Epithelial cell of esophagus (primary cell): ENCODE measurements around the gene ZFYVE21.

Experiments
- DNase-seq: peaks from one replicate; pipeline ENCODE4 v3.0.0; 2010; ENCODE audit warnings: low read depth
- H3K4me3 ChIP-seq: 2 replicates; pipeline ENCODE4 v1.5.1; 2011; ENCODE audit warnings: mild to moderate bottlenecking, low read length, control low read depth
- TF ChIP-seq, protein P1 (sequence below): IDR thresholded peaks from 2 replicates; pipeline ENCODE4 v1.5.1; 2011; ENCODE audit warnings: low read depth, mild to moderate bottlenecking, low read length, control low read depth, inconsistent platforms; ENCODE audit not compliant: insufficient read depth; ENCODE audit errors: missing control alignments

ZFYVE21 gene

DNA sequence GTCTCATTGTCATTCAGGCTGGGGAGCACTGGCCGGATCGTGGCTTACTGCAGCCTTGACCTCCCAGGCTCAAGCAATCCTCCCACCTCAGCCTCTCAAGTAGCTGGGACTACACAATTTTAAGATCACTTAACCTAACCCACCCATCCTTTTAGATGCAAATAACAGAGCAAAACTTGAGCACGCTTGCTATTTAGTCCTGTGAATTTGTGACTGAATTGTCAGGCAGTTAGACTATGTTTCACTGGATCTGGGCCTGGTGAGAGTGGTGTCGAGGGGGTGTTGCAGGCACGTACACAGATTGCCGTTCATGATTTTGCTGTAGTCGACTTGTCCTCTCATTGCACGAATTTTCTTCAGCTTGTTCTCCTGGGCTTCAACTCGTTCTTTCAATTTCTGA is 38.2 kb downstream of the ZFYVE21 start:
- DNase-seq: no peak
- H3K4me3 ChIP-seq: no peak overlapping the region
- TF ChIP-seq, protein P1, sequence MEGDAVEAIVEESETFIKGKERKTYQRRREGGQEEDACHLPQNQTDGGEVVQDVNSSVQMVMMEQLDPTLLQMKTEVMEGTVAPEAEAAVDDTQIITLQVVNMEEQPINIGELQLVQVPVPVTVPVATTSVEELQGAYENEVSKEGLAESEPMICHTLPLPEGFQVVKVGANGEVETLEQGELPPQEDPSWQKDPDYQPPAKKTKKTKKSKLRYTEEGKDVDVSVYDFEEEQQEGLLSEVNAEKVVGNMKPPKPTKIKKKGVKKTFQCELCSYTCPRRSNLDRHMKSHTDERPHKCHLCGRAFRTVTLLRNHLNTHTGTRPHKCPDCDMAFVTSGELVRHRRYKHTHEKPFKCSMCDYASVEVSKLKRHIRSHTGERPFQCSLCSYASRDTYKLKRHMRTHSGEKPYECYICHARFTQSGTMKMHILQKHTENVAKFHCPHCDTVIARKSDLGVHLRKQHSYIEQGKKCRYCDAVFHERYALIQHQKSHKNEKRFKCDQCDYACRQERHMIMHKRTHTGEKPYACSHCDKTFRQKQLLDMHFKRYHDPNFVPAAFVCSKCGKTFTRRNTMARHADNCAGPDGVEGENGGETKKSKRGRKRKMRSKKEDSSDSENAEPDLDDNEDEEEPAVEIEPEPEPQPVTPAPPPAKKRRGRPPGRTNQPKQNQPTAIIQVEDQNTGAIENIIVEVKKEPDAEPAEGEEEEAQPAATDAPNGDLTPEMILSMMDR: no peak

DNA sequence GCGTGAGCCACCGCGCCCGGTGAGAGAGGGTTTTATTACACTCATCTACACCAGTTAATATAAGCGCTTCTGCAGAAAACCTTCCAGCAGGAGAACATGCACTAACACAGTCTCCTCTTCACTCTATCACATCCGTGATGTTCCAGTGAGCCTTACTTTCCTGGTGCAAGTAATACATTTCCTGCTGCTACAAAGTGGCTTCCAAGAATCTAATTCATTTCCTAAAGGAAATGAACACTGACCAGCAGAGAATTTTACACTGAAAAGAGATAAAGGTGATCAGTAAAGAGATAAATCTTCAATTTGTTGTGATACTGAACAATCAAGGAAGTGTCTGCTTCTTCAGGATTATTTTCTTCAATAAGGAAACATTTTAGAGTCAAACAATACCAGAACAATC is 39.5 kb downstream of the ZFYVE21 start:
- H3K4me3 ChIP-seq: no peak overlapping the region
- no peak for DNase-seq
- TF ChIP-seq, protein P1: no peak

GRCh38 chr14:103758059-103758776 is 42.6 kb downstream of the ZFYVE21 start:
- TF ChIP-seq, protein P1: no peak
- H3K4me3 ChIP-seq: no peak overlapping the region
- DNase-seq: no peak

DNA sequence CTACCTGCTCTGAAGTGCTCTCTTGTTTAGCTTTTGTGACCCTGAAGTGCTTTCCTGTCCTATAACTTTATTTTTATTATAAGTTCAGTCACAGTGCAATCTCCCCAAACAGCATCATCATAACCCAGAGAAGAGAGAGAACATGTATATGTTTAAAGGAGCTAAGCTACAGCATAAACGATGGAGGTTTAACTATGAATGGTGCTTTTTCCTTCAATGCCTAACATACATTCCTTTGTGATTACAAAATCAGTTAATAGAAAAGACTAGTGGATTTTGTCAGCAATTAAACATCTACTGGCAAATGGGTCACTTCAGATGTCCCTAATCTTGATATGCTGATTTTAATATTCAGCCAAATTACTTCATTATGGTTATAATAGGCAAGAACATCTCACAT is 46.4 kb downstream of the ZFYVE21 start:
- TF ChIP-seq, protein P1: no peak
- no peak for DNase-seq
- no peak overlapping the region for H3K4me3 ChIP-seq

- no peak for DNase-seq
- H3K4me3 ChIP-seq: no peak overlapping the region
- TF ChIP-seq, protein P1: no peak
These were observed 46.9 kb downstream of the ZFYVE21 start for GRCh38 chr14:103762541-103762940.

GRCh38 chr14:103763730-103764488 is 48.3 kb downstream of the ZFYVE21 start:
- TF ChIP-seq, protein P1: no peak
- no peak overlapping the region for H3K4me3 ChIP-seq
- DNase-seq: no peak
